Cortex of kidney (tissue), 1 donor: Measurements from ENCODE around the gene ARHGEF4.
A peak's percentile ranks its signal among the peaks of the same experiment; 100 is the strongest.

ENCODE experiments used
- DNase-seq: peaks from one replicate; lab custom pipeline; 2025; lab: John Stamatoyannopoulos, UW

ARHGEF4 gene

GRCh38 chr2:131085646-131086045, 248.9 kb downstream of the ARHGEF4 start:
- no peak for DNase-seq

- no peak for DNase-seq
These were observed 255.8 kb downstream of the ARHGEF4 start for GRCh38 chr2:131092458-131093005.

GRCh38 chr2:131093006-131093695, 256.4 kb downstream of the ARHGEF4 start, which contains the start of gene FAM168B:
Gene FAM168B, minus strand, starts transcription at chr2:131093460. Its CDS starts 10,814 bp downstream, at chr2:131082646.
- peak; percentile 77 for DNase-seq

GRCh38 chr2:131093696-131094462, 257.2 kb downstream of the ARHGEF4 start:
- no peak for DNase-seq

GRCh38 chr2:131094463-131095281, 258.0 kb downstream of the ARHGEF4 start:
- DNase-seq: no peak
